C4-2B (cell line): Measurements from ENCODE around the gene ADARB2.

Experiments used
- H3K27ac ChIP-seq: fragments of 450-650 bp; 2 replicates; pipeline ENCODE4 v1.5.1; 2017
- CTCF ChIP-seq: fragments of 450-650 bp; conservative IDR thresholded peaks from 2 replicates; pipeline ENCODE4 v1.5.1; 2017; ENCODE audit warnings: mild to moderate bottlenecking
- ZFX ChIP-seq: fragments of 450-650 bp; IDR thresholded peaks from 2 replicates; pipeline ENCODE4 v1.6.1; 2017

The ADARB2 gene

GRCh38 chr10:1198453-1199344 lies 538.6 kb downstream of the ADARB2 start:
- no peak overlapping the region for H3K27ac ChIP-seq
- no peak for TF ChIP-seq CTCF
- no peak for TF ChIP-seq ZFX

GRCh38 chr10:1197384-1197783 lies 539.9 kb downstream of the ADARB2 start:
- TF ChIP-seq ZFX (no peak), CTCF (no peak)

GRCh38 chr10:1196656-1197055 lies 540.7 kb downstream of the ADARB2 start:
- no peak overlapping the region for H3K27ac ChIP-seq
- TF ChIP-seq ZFX (no peak), CTCF (no peak)

More at GRCh38 chr10:1197384-1197783, 539.9 kb downstream of the ADARB2 start:
- no peak overlapping the region for H3K27ac ChIP-seq

GRCh38 chr10:1195828-1196227 lies 541.5 kb downstream of the ADARB2 start:
- H3K27ac ChIP-seq: no peak overlapping the region
- TF ChIP-seq CTCF (no peak), ZFX (no peak)

- no peak overlapping the region for H3K27ac ChIP-seq
- TF ChIP-seq ZFX (no peak), CTCF (no peak)
These were observed 543.2 kb downstream of the ADARB2 start for GRCh38 chr10:1194161-1194560.

GRCh38 chr10:1193561-1193960 lies 543.8 kb downstream of the ADARB2 start:
- no peak overlapping the region for H3K27ac ChIP-seq
- TF ChIP-seq ZFX: no peak
- no peak for TF ChIP-seq CTCF

GRCh38 chr10:1191752-1192151 lies 545.6 kb downstream of the ADARB2 start:
- H3K27ac ChIP-seq: no peak overlapping the region
- TF ChIP-seq ZFX: no peak
- no peak for TF ChIP-seq CTCF
